ENCODE results near the gene E2F7. TPM values are rescaled to one million over a fixed set of nuclear protein-coding genes. Genes with fewer than 3 reads are reported as not detected.

E2F7 gene
- total and polyA plus RNA-seq, 2 of the 8 experiments (the other 6 are each of a cell fraction or from before 2014, with no cell fraction given): 8.8 to 18.5 TPM

DNA sequence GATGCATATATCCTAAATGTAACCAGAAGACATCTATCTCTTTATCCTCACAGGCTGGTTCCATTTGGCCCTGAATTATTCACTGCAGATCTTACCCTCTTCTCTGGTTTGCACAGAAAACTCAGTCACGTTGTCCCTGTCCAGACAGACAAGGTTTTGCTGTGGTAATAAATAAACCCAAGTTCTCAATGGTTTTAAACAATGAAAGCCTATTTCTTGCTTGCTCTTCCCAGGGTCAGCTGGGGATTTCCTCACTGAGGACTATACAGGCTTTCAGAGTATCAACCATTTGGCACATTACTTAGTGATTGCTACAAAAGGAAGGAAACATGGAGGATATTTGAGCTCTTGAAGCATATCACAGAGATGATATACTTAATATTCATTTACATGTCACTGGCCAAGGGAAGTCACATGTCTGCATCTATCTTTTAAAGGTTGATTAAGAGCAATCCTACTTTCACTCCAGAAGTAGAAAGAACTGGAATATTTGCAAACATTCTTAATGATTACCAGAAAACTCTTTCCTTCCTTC lies 24.4 kb upstream of the E2F7 start:
- no peaks in the 10 kb centered on the region for H3K27me3 ChIP-seq (replicated peaks in 1 of 4; ENCODE audit: control insufficient read depth in 3 of 4, extremely low read depth in 1 of 4, insufficient read depth in 3 of 4, low read length in 3 of 4)
- H3K27ac ChIP-seq (ENCODE audit: low read depth, low read length): no peak overlapping the region
- TF ChIP-seq RBBP5 (IDR thresholded peaks at IDR 0.05; ENCODE audit: borderline replicate concordance, low read depth, low read length) (no peak), TBP (IDR thresholded peaks at IDR 0.05; ENCODE audit: low read depth, low read length) (no peak), POLR2A (IDR thresholded peaks at IDR 0.05; ENCODE audit: control extremely low read depth in 1 of 2, low read depth in 2 of 2, low read length in 2 of 2) (no peak), POU5F1 (IDR thresholded peaks at IDR 0.05; ENCODE audit: low read depth, low read length) (no peak), KDM4A (IDR thresholded peaks at IDR 0.05; ENCODE audit: low read depth, low read length, severe bottlenecking) (no peak)
- no peak overlapping the region for H3K18ac ChIP-seq (ENCODE audit: extremely low read depth, low read length)
- POLR2A ChIA-PET (ENCODE audit: partially characterized antibody): no interaction called here
- no peak overlapping the region for H2BK20ac ChIP-seq (ENCODE audit: low read length)
- no peak overlapping the region for H3K4ac ChIP-seq (replicated peaks; ENCODE audit: insufficient read length, low read depth, low read length)
- H3K23ac ChIP-seq (ENCODE audit: insufficient read length): no peak overlapping the region
- no peaks in the 10 kb centered on the region for H3K36me3 ChIP-seq (ENCODE audit: control insufficient read depth in 2 of 4, insufficient read depth in 4 of 4, low read length in 3 of 4)
- H3K14ac ChIP-seq (ENCODE audit: insufficient read length): no peak overlapping the region
- no peaks in the 10 kb centered on the region for H3K23me2 ChIP-seq (ENCODE audit: low read depth, low read length)
- WGBS, 2 experiments (ENCODE audit: extremely low coverage in 1 of 2, insufficient coverage in 1 of 2, insufficient read length in 1 of 2, insufficient replicate concordance in 2 of 2, low coverage in 1 of 2, low lambda C conversion rate in 2 of 2, missing lambda C conversion rate in 1 of 2): 76% methylated on average over 1 of the region's 1 CpG; no CpG with 5 or more reads in 1 of the 2 experiments
- no peak overlapping the region for H3K56ac ChIP-seq (replicated peaks; ENCODE audit: insufficient read length, low read depth, low read length)
- no peak overlapping the region for H2BK120ac ChIP-seq (replicated peaks; ENCODE audit: low read depth, low read length)
- H4K20me1 ChIP-seq (replicated peaks in 1 of 2; ENCODE audit: control insufficient read depth in 1 of 2, insufficient read depth in 2 of 2, low read length in 2 of 2): no peaks in the 10 kb centered on the region
- CTCF ChIA-PET (ENCODE audit: partially characterized antibody): no interaction called here
- DNase-seq (ENCODE audit: low read depth in 1 of 2, low spot score in 2 of 2) (no peak), FAIRE-seq (no peak)
- H3K4me1 ChIP-seq (replicated peaks in 1 of 4; ENCODE audit: control insufficient read depth in 3 of 4, insufficient read depth in 4 of 4, low read length in 3 of 4): no peaks in the 10 kb centered on the region; a peak in 1 of 7 replicates
- H3K79me2 ChIP-seq (ENCODE audit: control insufficient read depth in 1 of 2, insufficient read depth in 2 of 2, low read length in 2 of 2): no peaks in the 10 kb centered on the region
- H2AK5ac ChIP-seq (ENCODE audit: low read depth, low read length): no peak overlapping the region
- no peaks in the 10 kb centered on the region for H3K79me1 ChIP-seq (ENCODE audit: low read depth, low read length)
- no peaks in the 10 kb centered on the region for H3K9me3 ChIP-seq (ENCODE audit: insufficient read depth in 2 of 2, low read depth in 1 of 2, low read length in 1 of 2)
- H2BK12ac ChIP-seq (ENCODE audit: low read depth, low read length): no peak overlapping the region
- H2BK15ac ChIP-seq (ENCODE audit: low read length): no peak overlapping the region
- H2AFZ ChIP-seq (ENCODE audit: low read length): no peak overlapping the region
- H2BK5ac ChIP-seq (ENCODE audit: low read depth, low read length): no peak overlapping the region
- H4K8ac ChIP-seq (ENCODE audit: extremely low read depth, insufficient read depth, low read length): no peak overlapping the region
- no peak overlapping the region for H4K5ac ChIP-seq (ENCODE audit: insufficient read length, low read depth, low read length)
- H3K4me2 ChIP-seq (ENCODE audit: insufficient read depth in 1 of 2, low read depth in 2 of 2, low read length in 2 of 2): no peak overlapping the region
- H3K4me3 ChIP-seq (ENCODE audit: extremely low read depth in 1 of 4, insufficient read depth in 2 of 4, low read depth in 3 of 4, low read length in 4 of 4): no peak overlapping the region
- no peak overlapping the region for H3K9ac ChIP-seq (replicated peaks in 1 of 4; ENCODE audit: extremely low read depth in 1 of 4, low read depth in 3 of 4, low read length in 3 of 4)
- no peak overlapping the region for H4K91ac ChIP-seq (replicated peaks; ENCODE audit: insufficient read length, low read length)

Measured in H1 (cell line).